Stromal cell of bone marrow (primary cell): ENCODE results near the gene VWA3B.
"Not testable (repeated sequence)": the region's sequence is repeated elsewhere in the genome, so short reads cannot be mapped to it uniquely, and the experiment has no call there.

Experiments
- DNase-seq: peaks from one replicate; pipeline ENCODE4 v3.0.0-alpha.2; 2012; ENCODE audit warnings: low read depth

Gene VWA3B

GRCh38 chr2:98088261-98088660 is 1.3 kb downstream of the VWA3B start:
- no peak for DNase-seq

GRCh38 chr2:98089941-98090340 is 3.0 kb downstream of the VWA3B start:
- no peak for DNase-seq

GRCh38 chr2:98090951-98091350 is 4.0 kb downstream of the VWA3B start:
- DNase-seq = no peak

GRCh38 chr2:98091738-98092137 is 4.8 kb downstream of the VWA3B start:
- DNase-seq = no peak

GRCh38 chr2:98093146-98093545 is 6.2 kb downstream of the VWA3B start:
- DNase-seq = no peak

GRCh38 chr2:98093611-98094010 is 6.6 kb downstream of the VWA3B start:
- no peak for DNase-seq

- no peak for DNase-seq
Measured at GRCh38 chr2:98099939-98100743, 13.2 kb downstream of the VWA3B start.

- not testable (repeated sequence) for DNase-seq
Measured at GRCh38 chr2:98102315-98102714, 15.3 kb downstream of the VWA3B start.

GRCh38 chr2:98102878-98103277 is 15.9 kb downstream of the VWA3B start:
- no peak for DNase-seq

GRCh38 chr2:98108110-98108509 is 21.1 kb downstream of the VWA3B start:
- no peak for DNase-seq

GRCh38 chr2:98110741-98111140 is 23.8 kb downstream of the VWA3B start:
- DNase-seq = no peak

GRCh38 chr2:98114643-98115330 is 27.8 kb downstream of the VWA3B start:
- DNase-seq = no peak

- no peak for DNase-seq
Measured at GRCh38 chr2:98118161-98118560, 31.2 kb downstream of the VWA3B start.

- no peak for DNase-seq
Measured at GRCh38 chr2:98118852-98119251, 31.9 kb downstream of the VWA3B start.

GRCh38 chr2:98121149-98121548 is 34.2 kb downstream of the VWA3B start:
- no peak for DNase-seq

- DNase-seq = no peak
Measured at GRCh38 chr2:98122524-98122923, 35.6 kb downstream of the VWA3B start.

- DNase-seq = no peak
Measured at GRCh38 chr2:98123286-98123685, 36.3 kb downstream of the VWA3B start.

GRCh38 chr2:98126061-98126460 is 39.1 kb downstream of the VWA3B start:
- DNase-seq = no peak

GRCh38 chr2:98127229-98127989 is 40.4 kb downstream of the VWA3B start:
- no peak for DNase-seq

GRCh38 chr2:98128556-98129109 is 41.7 kb downstream of the VWA3B start:
- no peak for DNase-seq

GRCh38 chr2:98130073-98130472 is 43.1 kb downstream of the VWA3B start:
- not testable (repeated sequence) for DNase-seq

GRCh38 chr2:98134172-98135005 is 47.4 kb downstream of the VWA3B start:
- DNase-seq = no peak
